Measurements from ENCODE around the gene WWC1. TPM values are rescaled to one million over a fixed set of nuclear protein-coding genes. Genes with fewer than 3 reads are reported as not detected.
A peak's percentile ranks its signal among the peaks of the same experiment; 100 is the strongest.

Gene WWC1
- total RNA-seq, 1 experiment from 2014 or later: 52.6 TPM

GRCh38 chr5:168312606-168313295 is 21.3 kb downstream of the WWC1 start:
- H3K9me3 ChIP-seq (ENCODE audit: control insufficient read depth in 1 of 2, insufficient read depth in 1 of 2, low read depth in 1 of 2, low read length in 2 of 2): no peaks in the 10 kb centered on the region
- TF ChIP-seq ATF3 (IDR thresholded peaks at IDR 0.05): no peak
- TF ChIP-seq SRF (IDR thresholded peaks at IDR 0.05; ENCODE audit: low read depth): no peak
- TF ChIP-seq CTCF (IDR thresholded peaks at IDR 0.05 in 2 of 3, conservative IDR thresholded peaks at IDR 0.05 in 1 of 3; ENCODE audit: borderline replicate concordance in 1 of 3, insufficient read depth in 1 of 3, low read depth in 2 of 3, low read length in 2 of 3): no peak
- no peak for TF ChIP-seq ZBTB33 (IDR thresholded peaks at IDR 0.05; ENCODE audit: extremely low read depth, insufficient replicate concordance, low read length)
- TF ChIP-seq FOSL1 (IDR thresholded peaks at IDR 0.05; ENCODE audit: low read depth): no peak
- TF ChIP-seq RAD21 (IDR thresholded peaks at IDR 0.05; ENCODE audit: low read depth): no peak
- TF ChIP-seq CBX3 (IDR thresholded peaks at IDR 0.05; ENCODE audit: low read depth): no peak
- no peak for TF ChIP-seq JUND (IDR thresholded peaks at IDR 0.05)
- no peak for TF ChIP-seq POLR2A (IDR thresholded peaks at IDR 0.05; ENCODE audit: borderline replicate concordance, extremely low read depth, insufficient read depth, insufficient read length)
- H3K27me3 ChIP-seq (ENCODE audit: insufficient read depth, low read length): no peaks in the 10 kb centered on the region
- H3K36me3 ChIP-seq (ENCODE audit: control insufficient read depth in 1 of 2, insufficient read depth in 2 of 2, low read length in 2 of 2): no peaks in the 10 kb centered on the region
- no peak overlapping the region for H3K27ac ChIP-seq (ENCODE audit: low read depth, low read length)
- peak overlapping the region; percentile 80 for H3K4me2 ChIP-seq (ENCODE audit: low read length)
- RAD21 ChIA-PET (ENCODE audit: low non-redundant PET in 1 of 2, low total read pairs in 2 of 2, uncharacterized antibody in 2 of 2, unreplicated experiment in 2 of 2): interaction anchor here (0.7 to 1.2 kb wide), 2 partner anchors 17 to 21 kb away, joined by 3 read pairs; partner anchors contain the start of gene WWC1 (in 1 of the 2)
- H2AFZ ChIP-seq (ENCODE audit: low read depth, low read length, poor library complexity, severe bottlenecking): no peak overlapping the region
- H3K79me2 ChIP-seq (ENCODE audit: insufficient read depth, low read length): peaks cover 87% of the 10 kb centered on the region
- POLR2A ChIA-PET: no interaction called here
- intact Hi-C loops (cut with micrococcal nuclease): no loop called here
- CTCF ChIA-PET: no interaction called here
- ATAC-seq (no peak), DNase-seq (ENCODE audit: low read depth, low spot score) (no peak)
- no TSS peak for BruUV-seq (replicated peaks)
- no peaks in the 10 kb centered on the region; the same call in 1 of the 2 replicates for H4K20me1 ChIP-seq (ENCODE audit: insufficient read depth)
- H3K4me1 ChIP-seq (ENCODE audit: control insufficient read depth in 1 of 2, insufficient read depth in 2 of 2, low read length in 2 of 2): peaks cover 66 to 88% of the 10 kb centered on the region in 2 experiments
- no peak overlapping the region for H3K4me3 ChIP-seq (replicated peaks in 1 of 2; ENCODE audit: low read depth in 1 of 2, low read length in 2 of 2)
- H3K9ac ChIP-seq (ENCODE audit: low read length): peak overlapping the region; percentile 18; the same call in 1 of the 2 replicates
- no peaks in the 10 kb centered on the region for H3K9me2 ChIP-seq (ENCODE audit: insufficient read depth)
